ENCODE results near the gene WWC1.
"Not testable (repeated sequence)": the region's sequence is repeated elsewhere in the genome, so short reads cannot be mapped to it uniquely, and the experiment has no call there.

WWC1 gene

GRCh38 chr5:168310541-168310940, 19.1 kb downstream of the WWC1 start:
- not testable (repeated sequence) for DNase-seq

GRCh38 chr5:168311061-168311566, 19.7 kb downstream of the WWC1 start:
- DNase-seq, result no peak

GRCh38 chr5:168312606-168313295, 21.3 kb downstream of the WWC1 start:
- DNase-seq, result no peak

- DNase-seq, result no peak
Measured at GRCh38 chr5:168313596-168314204, 22.3 kb downstream of the WWC1 start.

GRCh38 chr5:168314735-168315411, 23.4 kb downstream of the WWC1 start:
- DNase-seq, result no peak

- no peak for DNase-seq
Measured at GRCh38 chr5:168315416-168316138, 24.1 kb downstream of the WWC1 start.

- no peak for DNase-seq
Measured at GRCh38 chr5:168316139-168316578, 24.7 kb downstream of the WWC1 start.

GRCh38 chr5:168317096-168317520, 25.7 kb downstream of the WWC1 start:
- DNase-seq, result no peak

- DNase-seq, result no peak
Measured at GRCh38 chr5:168317521-168318147, 26.2 kb downstream of the WWC1 start.

GRCh38 chr5:168318240-168318639, 26.8 kb downstream of the WWC1 start:
- DNase-seq, result no peak

GRCh38 chr5:168319774-168320173, 28.3 kb downstream of the WWC1 start:
- no peak for DNase-seq

- no peak for DNase-seq
Measured at GRCh38 chr5:168320805-168321204, 29.4 kb downstream of the WWC1 start.

- DNase-seq, result peak; percentile 4
Measured at GRCh38 chr5:168324859-168325630, 33.6 kb downstream of the WWC1 start.

- no peak for DNase-seq
Measured at GRCh38 chr5:168327019-168327421, 35.6 kb downstream of the WWC1 start.

- no peak for DNase-seq
Measured at GRCh38 chr5:168327451-168327850, 36.0 kb downstream of the WWC1 start.

GRCh38 chr5:168327994-168328393, 36.5 kb downstream of the WWC1 start:
- DNase-seq, result no peak

- no peak for DNase-seq
Measured at GRCh38 chr5:168328814-168329213, 37.4 kb downstream of the WWC1 start.

- no peak for DNase-seq
Measured at GRCh38 chr5:168329302-168329701, 37.9 kb downstream of the WWC1 start.

- DNase-seq, result no peak
Measured at GRCh38 chr5:168332042-168332441, 40.6 kb downstream of the WWC1 start.

GRCh38 chr5:168334280-168334679, 42.8 kb downstream of the WWC1 start:
- DNase-seq, result no peak

GRCh38 chr5:168334695-168335094, 43.2 kb downstream of the WWC1 start:
- DNase-seq, result no peak

GRCh38 chr5:168337361-168337760, 45.9 kb downstream of the WWC1 start:
- no peak for DNase-seq
